SK-N-SH (cell line): ENCODE results near the gene THAP2. TPM values are rescaled to one million over a fixed set of nuclear protein-coding genes. Genes with fewer than 3 reads are reported as not detected.

Experiments used
- CTCF ChIA-PET: fragments of 300-600, 350-600 bp; formaldehyde crosslinking; extraction: SDS; loops from one replicate; lab custom pipeline; 2021; lab: Yijun Ruan, JAX
- POLR2A ChIA-PET: fragments of 350-600 bp; sonication (Branson Sonifier 250); formaldehyde crosslinking; extraction: SDS; loops from one replicate; lab custom pipeline; 2020; ENCODE audit warnings: antibody characterized with exemption, inconsistent platforms; lab: Yijun Ruan, JAX
- DNase-seq: peaks from one replicate; pipeline ENCODE4 v3.0.0; 2012
- H2AFZ ChIP-seq: fragments of 200-600 bp; sonication (generic); 2 replicates; pipeline ENCODE4 v1.8.1; 2016; ENCODE audit warnings: antibody characterized with exemption, mild to moderate bottlenecking, low read depth
- H3F3A ChIP-seq: fragments of 200-600 bp; sonication (generic); replicated peaks from 2 replicates; pipeline ENCODE3; 2016; ENCODE audit warnings: antibody characterized with exemption, mild to moderate bottlenecking; ENCODE audit not compliant: insufficient read depth
- H3K27ac ChIP-seq, 2 experiments: fragments of 200-500 bp in 1 of 2; fragments of 200-600 bp in 1 of 2; sonication (Bioruptor generic) in 1 of 2; sonication (generic), shearing (Covaris generic) in 1 of 2; 2 replicates each; pipeline versions ENCODE4 v1.5.1 to v1.6.1; 2014 to 2016; ENCODE audit warnings: low read depth in 2 of 2, inconsistent platforms in 1 of 2, low read length in 1 of 2, mild to moderate bottlenecking in 1 of 2, mixed read lengths in 1 of 2
- H3K27me3 ChIP-seq: fragments of 200-600 bp; sonication (generic), shearing (Covaris generic); 2 replicates; pipeline ENCODE4 v1.6.1; 2016; ENCODE audit warnings: mixed run types; ENCODE audit not compliant: insufficient read depth
- H3K36me3 ChIP-seq, 2 experiments: fragments of 200-500 bp in 1 of 2; fragments of 200-600 bp in 1 of 2; sonication (Bioruptor generic) in 1 of 2; sonication (generic) in 1 of 2; replicated peaks in 1 of 2; 2 replicates each; pipeline versions ENCODE3 to v1.5.1; 2014 to 2016; ENCODE audit warnings: low read length in 1 of 2, mild to moderate bottlenecking in 1 of 2; ENCODE audit not compliant: insufficient read depth in 2 of 2, control insufficient read depth in 1 of 2
- H3K4me1 ChIP-seq, 2 experiments: fragments of 200-500 bp in 1 of 2; fragments of 200-600 bp in 1 of 2; sonication (Bioruptor generic) in 1 of 2; sonication (generic), shearing (Covaris generic) in 1 of 2; 2 replicates each; pipeline versions ENCODE4 v1.5.1 to v1.6.1; 2014 to 2016; ENCODE audit warnings: low read depth in 1 of 2, low read length in 1 of 2, mixed run types in 1 of 2; ENCODE audit not compliant: insufficient read depth in 2 of 2, control insufficient read depth in 1 of 2
- H3K4me2 ChIP-seq: fragments of 200-600 bp; sonication (generic), shearing (Covaris generic); 2 replicates; pipeline ENCODE4 v1.6.1; 2017; ENCODE audit warnings: mixed run types
- H3K4me3 ChIP-seq, 2 experiments: fragments of 200-500 bp in 1 of 2; fragments of 200-600 bp in 1 of 2; sonication (Bioruptor generic) in 1 of 2; sonication (generic), shearing (Covaris generic) in 1 of 2; 2 replicates each; pipeline versions ENCODE4 v1.5.1 to v1.8.1; 2014 to 2016; ENCODE audit warnings: low read depth in 2 of 2, inconsistent platforms in 1 of 2, low read length in 1 of 2, mild to moderate bottlenecking in 1 of 2, mixed read lengths in 1 of 2, moderate library complexity in 1 of 2
- H3K79me2 ChIP-seq: fragments of 200-600 bp; sonication (generic); 2 replicates; pipeline ENCODE4 v1.8.1; 2017; ENCODE audit warnings: mild to moderate bottlenecking; ENCODE audit not compliant: insufficient read depth
- H3K9ac ChIP-seq: fragments of 200-600 bp; sonication (generic); 2 replicates; pipeline ENCODE4 v1.6.1; 2017; ENCODE audit warnings: mixed run types
- H3K9me2 ChIP-seq: fragments of 200-600 bp; sonication (generic); 2 replicates; pipeline ENCODE4 v1.6.1; 2017; ENCODE audit warnings: mixed run types
- H3K9me3 ChIP-seq: fragments of 200-600 bp; sonication (generic); 2 replicates; pipeline ENCODE4 v1.6.1; 2017; ENCODE audit warnings: mixed run types, mild to moderate bottlenecking, moderate library complexity
- H4K20me1 ChIP-seq: fragments of 200-600 bp; sonication (generic); 2 replicates; pipeline ENCODE4 v1.6.1; 2017; ENCODE audit warnings: mild to moderate bottlenecking, mixed run types; ENCODE audit not compliant: insufficient read depth
- CTCF ChIP-seq: fragments of 200-600 bp; sonication (generic); IDR thresholded peaks from 2 replicates; pipeline ENCODE4 v1.6.1; 2017; ENCODE audit warnings: antibody characterized with exemption, mild to moderate bottlenecking, moderate library complexity
- ELF1 ChIP-seq: IDR thresholded peaks from 2 replicates; pipeline ENCODE4 v1.4.0; 2012
- EZH2phosphoT487 ChIP-seq: fragments of 200-600 bp; sonication (generic); IDR thresholded peaks from 2 replicates; pipeline ENCODE4 v1.6.1; 2017; ENCODE audit warnings: low read depth, mixed run types, mild to moderate bottlenecking, antibody characterized with exemption, moderate library complexity, borderline replicate concordance
- FOXJ3 ChIP-seq: sonication (generic); formaldehyde crosslinking; IDR thresholded peaks from 2 replicates; pipeline ENCODE4 v1.5.1; 2020; ENCODE audit warnings: mild to moderate bottlenecking, missing genetic modification reagents
- FOXM1 ChIP-seq: IDR thresholded peaks from 2 replicates; pipeline ENCODE4 v1.4.0; 2012; ENCODE audit warnings: low read depth, mild to moderate bottlenecking
- IRF3 ChIP-seq: fragments of 150-350 bp; IDR thresholded peaks from 2 replicates; pipeline ENCODE4 v1.6.1; 2016; ENCODE audit warnings: mild to moderate bottlenecking, low read depth, low read length
- MEF2A ChIP-seq: IDR thresholded peaks from 2 replicates; pipeline ENCODE4 v1.4.0; 2012; ENCODE audit warnings: low read depth, borderline replicate concordance
- MXI1 ChIP-seq: IDR thresholded peaks from 2 replicates; pipeline ENCODE4 v1.6.1; 2012; ENCODE audit warnings: mild to moderate bottlenecking, low read depth, low read length, improper control_type of control experiment
- RCOR1 ChIP-seq: fragments of 150-350 bp; IDR thresholded peaks from 2 replicates; pipeline ENCODE4 v1.6.1; 2017; ENCODE audit warnings: antibody characterized with exemption, low read length
- RFX5 ChIP-seq: IDR thresholded peaks from 2 replicates; pipeline ENCODE4 v1.6.1; 2012; ENCODE audit warnings: mild to moderate bottlenecking, improper control_type of control experiment, low read length
- SIN3A ChIP-seq: IDR thresholded peaks from 2 replicates; pipeline ENCODE4 v1.6.1; 2012; ENCODE audit warnings: low read depth, mild to moderate bottlenecking, low read length, moderate library complexity, borderline replicate concordance
- SMC3 ChIP-seq: IDR thresholded peaks from 2 replicates; pipeline ENCODE4 v1.6.1; 2012; ENCODE audit warnings: low read depth, low read length, improper control_type of control experiment
- TAF1 ChIP-seq: IDR thresholded peaks from 2 replicates; pipeline ENCODE4 v1.6.1; 2012; ENCODE audit warnings: low read depth, mild to moderate bottlenecking, low read length, moderate library complexity, borderline replicate concordance
- USF2 ChIP-seq: fragments of 150-350 bp; IDR thresholded peaks from 2 replicates; pipeline ENCODE4 v1.6.1; 2017; ENCODE audit warnings: antibody characterized with exemption, low read length, low read depth, borderline replicate concordance
- YY1 ChIP-seq: IDR thresholded peaks from 2 replicates; pipeline ENCODE4 v1.4.0; 2012; ENCODE audit warnings: low read depth, mild to moderate bottlenecking
- ZBTB33 ChIP-seq: IDR thresholded peaks from 2 replicates; pipeline ENCODE4 v1.4.0; 2012; ENCODE audit warnings: low read depth, borderline replicate concordance
- WGBS: methylation state at CpG from one replicate; pipeline ENCODE4 v1.1.6; 2017; ENCODE audit warnings: low lambda C conversion rate; 5-methylcytosine and 5-hydroxymethylcytosine counted together
- polyA plus RNA-seq, 3 experiments: library from polyadenylated mRNA; depleted of rRNA; stranded (reverse); fragments of >200 nt; gene quantifications; 2 replicates each; pipeline ENCODE4 v1.2.3, GENCODE V29; 2012

THAP2 gene
- polyA plus RNA-seq, 1 of the 3 experiments (the other 2 are of a cell fraction), result 2.9 TPM

GRCh38 chr12:71719647-71720370 is 55.7 kb downstream of the THAP2 start (continued):
- no peak for TF ChIP-seq USF2
- TF ChIP-seq, all 33 proteins: peak for 0

GRCh38 chr12:71721783-71722505 is 57.8 kb downstream of the THAP2 start:
- no peak for DNase-seq
- Histone ChIP-seq H3K27me3 (no peaks in the 10 kb centered on the region), H3F3A (no peaks in the 10 kb centered on the region), H3K36me3 (no peaks in the 10 kb centered on the region), H3K9me2 (no peaks in the 10 kb centered on the region), H3K9ac (no peak overlapping the region), H3K9me3 (no peaks in the 10 kb centered on the region), H4K20me1 (no peaks in the 10 kb centered on the region), H3K4me2 (no peak overlapping the region), H3K27ac (no peak overlapping the region), H3K4me3 (no peak overlapping the region), H3K4me1 (no peaks in the 10 kb centered on the region), H3K79me2 (no peaks in the 10 kb centered on the region), H2AFZ (no peak overlapping the region)
- 100% methylated on average over 4 of the region's 4 CpGs for WGBS
- CTCF ChIA-PET, result no interaction called here
- POLR2A ChIA-PET, result no interaction called here
- TF ChIP-seq IRF3 (no peak), EZH2phosphoT487 (no peak), MXI1 (no peak), FOXJ3 (no peak), SMC3 (no peak), SIN3A (no peak), FOXM1 (no peak), ELF1 (no peak), RFX5 (no peak), YY1 (no peak), CTCF (no peak), ZBTB33 (no peak), USF2 (no peak), MEF2A (no peak), RCOR1 (no peak), TAF1 (no peak)
